Naive thymus-derived CD8-positive, alpha-beta T cell (primary cell): Measurements from ENCODE around the gene CCIN. TPM values are rescaled to one million over a fixed set of nuclear protein-coding genes. Genes with fewer than 3 reads are reported as not detected.
"Not testable (repeated sequence)": the region's sequence is repeated elsewhere in the genome, so short reads cannot be mapped to it uniquely, and the experiment has no call there.

Experiments
- ATAC-seq, 2 donors: fragments of 150-1000 bp; cut with Tn5 transposase in 1 of 2; sonication (Bioruptor Pico), chemical (Tn5 transposase) in 1 of 2; 1 replicate in 1 of 2; 2 replicates in 1 of 2; pipeline ENCODE4 v1.10.0; 2021; ENCODE audit warnings: mild to moderate bottlenecking in 2 of 2, moderate library complexity in 2 of 2
- POLR2A ChIA-PET: fragments of 350-600 bp; sonication (Branson Sonifier 250); formaldehyde crosslinking; loops from one replicate; lab custom pipeline; 2021; ENCODE audit warnings: antibody characterized with exemption; lab: Charles Lee
- DNase-seq, 10 donors: peaks; one replicate each; pipeline versions ENCODE4 v3.0.0 to v3.0.0-alpha.2; 2020 to 2022
- H3K27ac Mint-ChIP-seq, 10 donors: one replicate each; pipeline ENCODE4 v1.8.0; 2020 to 2022; ENCODE audit warnings: mild to moderate bottlenecking in 10 of 10, mixed read lengths in 10 of 10, moderate library complexity in 4 of 10, inconsistent platforms in 1 of 10
- H3K27me3 Mint-ChIP-seq, 5 donors: one replicate each; pipeline ENCODE4 v1.8.0; 2021 to 2022; ENCODE audit warnings: mixed read lengths in 5 of 5
- H3K36me3 Mint-ChIP-seq, 3 donors: one replicate each; pipeline ENCODE4 v1.8.0; 2020 to 2022; ENCODE audit warnings: mixed read lengths in 3 of 3, mild to moderate bottlenecking in 2 of 3, inconsistent platforms in 1 of 3
- H3K4me1 Mint-ChIP-seq, 4 donors: one replicate each; pipeline ENCODE4 v1.8.0; 2021 to 2022; ENCODE audit warnings: mixed read lengths in 4 of 4
- H3K4me3 Mint-ChIP-seq, 10 donors: one replicate each; pipeline ENCODE4 v1.8.0; 2020 to 2022; ENCODE audit warnings: mild to moderate bottlenecking in 10 of 10, mixed read lengths in 10 of 10, moderate library complexity in 6 of 10, inconsistent platforms in 1 of 10
- H3K9me3 Mint-ChIP-seq, 9 donors: one replicate each; pipeline ENCODE4 v1.8.0; 2020 to 2022; ENCODE audit warnings: mixed read lengths in 9 of 9, mild to moderate bottlenecking in 3 of 9, inconsistent platforms in 1 of 9, moderate library complexity in 1 of 9
- polyA plus RNA-seq, 3 donors: library from polyadenylated mRNA; unstranded; fragments of 300-500 nt; fragmentation: Illumina TruSeq; gene quantifications; one replicate each; pipeline ENCODE4 v1.2.3, GENCODE V29; 2021
- total RNA-seq, 8 experiments: library from RNA in 2 of 8; stranded (reverse) in 2 of 8; gene quantifications; one replicate each; pipeline ENCODE4 v1.2.3 and lab custom pipeline; 2021 to 2026

CCIN gene
- total and polyA plus RNA-seq, 5 experiments from 2014 or later, result 0.09 to 0.19 TPM; not detected in 3

DNA sequence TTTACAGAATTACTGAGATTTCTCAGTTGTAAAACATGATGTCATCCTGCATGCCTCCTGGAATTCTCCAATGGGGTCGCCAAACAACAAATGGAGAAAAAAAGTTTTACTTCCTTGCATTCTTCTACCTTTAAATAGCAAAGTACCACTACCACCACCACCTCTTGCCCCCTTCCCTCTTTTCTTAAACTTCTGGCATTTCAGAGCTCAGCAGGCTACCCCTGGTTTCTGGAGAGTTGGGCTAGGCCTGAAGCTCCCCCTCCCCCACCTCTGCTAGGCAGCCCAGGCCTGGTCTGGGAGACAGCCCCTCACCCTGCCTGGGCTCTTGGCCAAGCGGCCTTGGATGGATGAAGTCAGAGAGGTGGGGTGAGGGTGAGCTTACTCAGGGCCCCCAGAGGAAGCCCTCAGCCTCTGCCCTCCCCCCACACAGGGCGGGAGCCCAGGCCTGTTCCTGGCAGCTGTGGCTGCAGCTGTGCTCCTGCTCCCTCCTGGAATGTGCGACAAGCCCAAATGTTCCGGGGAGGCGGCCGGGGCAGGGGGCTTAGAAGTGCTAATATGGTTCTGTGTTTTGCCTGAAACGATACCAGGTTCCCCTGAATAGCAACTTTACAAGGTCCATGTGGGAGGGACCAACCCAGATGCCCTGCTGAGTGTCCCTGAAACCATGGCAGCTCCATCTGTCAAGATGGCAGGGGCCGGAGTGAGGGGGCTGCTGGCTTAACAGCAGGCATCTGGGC is 6.0 kb upstream of the CCIN start:
- peaks cover 11 to 30% (median 16%) of the 10 kb centered on the region in 4 donors for H3K4me1 Mint-ChIP-seq
- no peak for ATAC-seq
- no peaks in the 10 kb centered on the region for H3K9me3 Mint-ChIP-seq
- no peak for DNase-seq
- H3K36me3 Mint-ChIP-seq, result peaks cover 0 to 15% (median 11%) of the 10 kb centered on the region in 3 donors
- H3K27me3 Mint-ChIP-seq, result no peaks in the 10 kb centered on the region
- POLR2A ChIA-PET, result interaction anchor here (0.6 to 2.5 kb wide), 4 partner anchors 11 to 904 kb away, joined by 3 to 9 read pairs (median 6); partner anchors contain the start of gene GLIPR2
- no peak overlapping the region for H3K4me3 Mint-ChIP-seq
- H3K27ac Mint-ChIP-seq, result peak overlapping the region in 3 of 10 donors; percentile 5 to 31 (median 12)

- Mint-ChIP-seq H3K27ac (peak overlapping the region in 6 of 10 donors; percentile 5 to 46 (median 26)), H3K27me3 (no peaks in the 10 kb centered on the region), H3K36me3 (peaks cover 0 to 11% (median 7%) of the 10 kb centered on the region in 3 donors), H3K4me1 (peaks cover 11 to 27% (median 13%) of the 10 kb centered on the region in 4 donors), H3K9me3 (no peaks in the 10 kb centered on the region), H3K4me3 (no peak overlapping the region)
- POLR2A ChIA-PET, result interaction anchor here (0.6 to 3.3 kb wide), 5 partner anchors 12 to 27 kb away, joined by 3 to 19 read pairs (median 7); partner anchors contain the start of gene GLIPR2
- ATAC-seq, result no peak
- no peak for DNase-seq
Observed at GRCh38 chr9:36163786-36164170, 5.4 kb upstream of the CCIN start.

DNA sequence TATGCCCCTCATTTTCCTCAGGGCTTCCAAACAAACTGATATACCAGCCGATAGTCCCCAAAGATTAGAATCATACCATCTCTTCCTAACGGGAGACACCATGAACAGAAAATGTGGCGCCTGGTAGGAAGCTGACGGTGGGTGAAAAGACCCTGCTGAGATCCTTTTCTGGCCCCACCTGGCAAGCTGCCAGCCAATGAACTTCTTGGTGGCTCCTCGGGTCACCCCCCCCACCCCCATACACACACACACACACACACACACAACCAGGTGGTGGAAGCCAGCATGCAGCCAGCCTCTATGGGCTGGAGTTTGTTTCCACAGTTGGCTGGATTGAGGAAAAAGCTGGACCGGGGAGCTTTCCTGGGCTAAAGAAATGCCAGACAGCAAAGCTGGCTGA is 4.8 kb upstream of the CCIN start:
- Mint-ChIP-seq H3K9me3 (no peaks in the 10 kb centered on the region), H3K4me3 (no peak overlapping the region), H3K27ac (peak overlapping the region in 6 of 10 donors; percentile 19 to 70 (median 58)), H3K36me3 (peaks cover 0 to 11% (median 7%) of the 10 kb centered on the region in 3 donors), H3K4me1 (peaks cover 10 to 27% (median 11%) of the 10 kb centered on the region in 4 donors), H3K27me3 (no peaks in the 10 kb centered on the region)
- POLR2A ChIA-PET, result interaction anchor here (1.0 to 3.3 kb wide), 5 partner anchors 10 to 28 kb away, joined by 3 to 19 read pairs (median 7); partner anchors contain the start of gene GLIPR2
- DNase-seq, result no peak
- no peak for ATAC-seq

DNA sequence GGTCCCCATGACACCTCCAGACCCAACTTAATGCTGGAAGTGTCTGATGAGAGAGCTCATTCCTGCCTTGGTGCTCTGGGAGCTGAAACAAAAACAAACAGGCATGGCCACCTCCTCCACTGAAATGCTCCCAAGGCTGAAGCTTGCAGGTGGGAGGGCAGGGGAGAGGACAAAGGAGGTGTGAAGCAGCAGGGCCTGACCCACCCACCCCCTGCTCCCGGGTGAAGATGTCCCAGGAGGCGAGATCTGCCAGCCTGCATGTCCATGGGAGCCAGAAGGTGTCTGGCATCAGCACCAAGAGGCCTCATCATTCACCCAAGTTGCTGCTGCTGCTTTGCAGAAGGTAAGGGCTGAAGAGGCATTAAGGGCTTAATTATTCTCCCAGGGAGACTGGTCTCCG is 4.2 kb upstream of the CCIN start:
- DNase-seq (no peak), ATAC-seq (no peak)
- POLR2A ChIA-PET, result interaction anchor here (0.7 to 3.3 kb wide), 5 partner anchors 10 to 28 kb away, joined by 3 to 19 read pairs (median 6); partner anchors contain the start of gene GLIPR2
- H3K4me3 Mint-ChIP-seq, result peak overlapping the region in 6 of 10 donors; percentile 22 to 50 (median 40)
- peaks cover 0 to 11% (median 7%) of the 10 kb centered on the region in 3 donors for H3K36me3 Mint-ChIP-seq
- H3K4me1 Mint-ChIP-seq, result peaks cover 9 to 27% (median 11%) of the 10 kb centered on the region in 4 donors
- H3K9me3 Mint-ChIP-seq, result no peaks in the 10 kb centered on the region
- peak overlapping the region in 6 of 10 donors; percentile 19 to 70 (median 65) for H3K27ac Mint-ChIP-seq
- H3K27me3 Mint-ChIP-seq, result no peaks in the 10 kb centered on the region

GRCh38 chr9:36165826-36166167 is 3.4 kb upstream of the CCIN start:
- POLR2A ChIA-PET, result interaction anchor here (0.6 to 3.3 kb wide), 6 partner anchors 15 to 1097 kb away, joined by 3 to 19 read pairs (median 6); no protein-coding TSS in a partner anchor
- Mint-ChIP-seq H3K27me3 (no peaks in the 10 kb centered on the region), H3K9me3 (no peaks in the 10 kb centered on the region), H3K4me3 (peak overlapping the region in 8 of 10 donors; percentile 6 to 66 (median 30)), H3K27ac (peak overlapping the region in 1 of 10 donors; percentile 19), H3K36me3 (peaks cover 0 to 7% (median 4%) of the 10 kb centered on the region in 3 donors), H3K4me1 (peaks cover 9 to 27% (median 11%) of the 10 kb centered on the region in 4 donors)
- no peak for DNase-seq
- no peak for ATAC-seq

GRCh38 chr9:36166168-36166927 is 2.8 kb upstream of the CCIN start:
- Mint-ChIP-seq H3K27ac (peak overlapping the region in 6 of 10 donors; percentile 40 to 89 (median 71)), H3K4me3 (peak overlapping the region; percentile 44 to 83 (median 66)), H3K27me3 (no peaks in the 10 kb centered on the region), H3K9me3 (no peaks in the 10 kb centered on the region), H3K36me3 (peaks cover 0 to 7% (median 0%) of the 10 kb centered on the region in 3 donors), H3K4me1 (peaks cover 4 to 22% (median 10%) of the 10 kb centered on the region in 4 donors)
- ATAC-seq (peak; percentile 97 to 99), DNase-seq (peak; percentile 59 to 87 (median 78))
- POLR2A ChIA-PET, result interaction anchor here (0.5 to 3.3 kb wide), 11 partner anchors 15 to 1097 kb away, joined by 3 to 19 read pairs (median 4); partner anchors contain the start of gene GLIPR2

DNA sequence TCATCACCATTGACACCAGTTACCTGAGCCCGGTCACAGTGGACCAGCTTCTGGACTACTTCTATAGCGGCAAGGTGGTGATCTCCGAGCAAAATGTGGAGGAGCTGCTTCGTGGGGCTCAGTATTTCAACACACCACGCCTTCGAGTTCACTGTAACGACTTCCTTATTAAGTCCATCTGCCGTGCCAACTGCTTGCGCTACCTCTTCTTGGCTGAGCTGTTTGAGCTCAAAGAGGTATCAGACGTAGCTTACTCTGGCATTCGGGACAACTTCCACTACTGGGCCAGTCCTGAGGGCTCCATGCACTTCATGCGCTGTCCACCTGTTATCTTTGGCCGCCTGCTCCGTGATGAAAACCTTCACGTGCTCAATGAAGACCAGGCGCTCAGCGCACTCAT is 520 bp downstream of the CCIN start:
- peaks cover 0 to 4% (median 0%) of the 10 kb centered on the region in 5 donors for H3K27me3 Mint-ChIP-seq

DNA sequence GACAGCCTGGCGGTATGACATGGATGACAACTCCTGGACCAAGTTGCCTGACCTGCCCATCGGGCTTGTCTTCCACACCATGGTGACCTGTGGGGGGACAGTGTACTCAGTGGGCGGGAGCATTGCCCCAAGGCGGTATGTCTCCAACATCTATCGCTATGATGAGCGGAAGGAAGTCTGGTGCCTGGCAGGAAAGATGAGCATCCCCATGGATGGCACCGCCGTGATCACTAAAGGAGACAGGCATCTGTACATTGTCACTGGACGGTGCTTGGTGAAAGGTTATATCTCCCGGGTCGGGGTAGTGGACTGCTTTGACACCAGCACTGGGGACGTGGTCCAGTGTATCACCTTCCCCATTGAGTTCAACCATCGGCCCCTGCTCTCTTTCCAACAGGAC is 1.3 kb downstream of the CCIN start:
- peaks cover 0 to 4% (median 1%) of the 10 kb centered on the region in 5 donors for H3K27me3 Mint-ChIP-seq
- no peak overlapping the region for H3K4me3 Mint-ChIP-seq
- ATAC-seq (no peak), DNase-seq (no peak)
- no peaks in the 10 kb centered on the region for H3K36me3 Mint-ChIP-seq
- peaks cover 0 to 11% (median 8%) of the 10 kb centered on the region in 4 donors for H3K4me1 Mint-ChIP-seq
- peak overlapping the region in 1 of 10 donors; percentile 28 for H3K27ac Mint-ChIP-seq
- POLR2A ChIA-PET, result no interaction called here
- H3K9me3 Mint-ChIP-seq, result no peaks in the 10 kb centered on the region

More for the DNA sequence above, 520 bp downstream of the CCIN start:
- POLR2A ChIA-PET, result interaction anchor here (1.1 kb wide), 1 partner anchor 65 kb away, joined by 4 read pairs; no protein-coding TSS in a partner anchor
- Mint-ChIP-seq H3K4me1 (peaks cover 0 to 14% (median 9%) of the 10 kb centered on the region in 4 donors), H3K4me3 (no peak overlapping the region), H3K27ac (no peak overlapping the region), H3K36me3 (no peaks in the 10 kb centered on the region), H3K9me3 (no peaks in the 10 kb centered on the region)
- DNase-seq (no peak), ATAC-seq (no peak)

GRCh38 chr9:36173861-36174260 is 4.7 kb downstream of the CCIN start:
- Mint-ChIP-seq H3K4me3 (no peak overlapping the region), H3K9me3 (no peaks in the 10 kb centered on the region), H3K27me3 (peaks cover 0 to 9% (median 2%) of the 10 kb centered on the region in 5 donors), H3K36me3 (no peaks in the 10 kb centered on the region), H3K27ac (no peak overlapping the region), H3K4me1 (peaks cover 0 to 2% (median under 1%) of the 10 kb centered on the region in 4 donors)
- no peak for DNase-seq
- POLR2A ChIA-PET, result no interaction called here
- ATAC-seq, result no peak

DNA sequence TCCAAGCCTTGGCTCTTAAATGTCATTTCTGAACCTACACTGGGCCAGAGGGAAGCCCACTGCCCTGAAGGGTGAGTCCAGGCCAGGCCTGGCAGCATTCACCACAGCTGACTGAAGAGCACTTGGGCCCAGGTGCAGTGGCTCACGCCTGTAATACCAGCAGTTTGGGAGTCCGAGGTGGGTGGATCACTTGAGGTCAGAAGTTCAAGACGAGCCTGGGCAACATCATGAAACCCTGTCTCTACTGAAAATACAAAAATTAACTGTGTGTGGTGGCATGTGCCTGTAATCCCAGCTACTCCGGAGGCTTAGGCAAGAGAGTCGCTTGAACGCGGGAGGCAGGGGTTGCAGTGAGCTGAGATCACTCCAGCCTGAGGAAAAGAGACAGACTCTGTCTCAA is 5.1 kb downstream of the CCIN start:
- ATAC-seq (no peak), DNase-seq (no peak)
- no peak overlapping the region for H3K4me3 Mint-ChIP-seq
- no peaks in the 10 kb centered on the region for H3K36me3 Mint-ChIP-seq
- peaks cover 0 to 2% (median under 1%) of the 10 kb centered on the region in 4 donors for H3K4me1 Mint-ChIP-seq
- no peak overlapping the region for H3K27ac Mint-ChIP-seq
- H3K9me3 Mint-ChIP-seq, result no peaks in the 10 kb centered on the region
- peaks cover 0 to 9% (median 2%) of the 10 kb centered on the region in 5 donors for H3K27me3 Mint-ChIP-seq
- POLR2A ChIA-PET, result no interaction called here

DNA sequence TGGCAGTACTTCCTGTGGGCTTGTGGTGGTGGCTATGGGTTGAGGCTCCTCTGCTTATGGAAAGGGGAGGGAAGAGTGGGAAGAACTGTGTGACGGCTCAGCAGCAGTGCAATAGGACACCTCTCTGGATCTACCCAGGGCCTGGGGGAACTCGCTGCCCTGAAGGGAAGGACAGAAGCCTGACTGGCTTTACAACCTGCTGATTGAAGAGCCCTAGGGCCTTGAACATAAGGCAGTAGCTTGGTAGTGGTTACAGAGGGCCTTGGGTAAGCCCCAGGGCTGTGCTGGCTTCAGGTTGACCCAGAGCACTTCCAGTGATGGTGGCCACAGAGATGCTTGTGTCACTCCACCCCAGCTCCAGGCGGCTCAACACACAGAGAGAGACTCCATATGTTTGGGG is 5.5 kb downstream of the CCIN start:
- no peak overlapping the region for H3K4me3 Mint-ChIP-seq
- no peak for DNase-seq
- no peak for ATAC-seq
- H3K27ac Mint-ChIP-seq, result peak overlapping the region in 1 of 10 donors; percentile 18
- peaks cover 0 to 1% (median 0%) of the 10 kb centered on the region in 9 donors for H3K9me3 Mint-ChIP-seq
- peaks cover 0 to 2% (median under 1%) of the 10 kb centered on the region in 4 donors for H3K4me1 Mint-ChIP-seq
- POLR2A ChIA-PET, result no interaction called here
- H3K36me3 Mint-ChIP-seq, result no peaks in the 10 kb centered on the region
- H3K27me3 Mint-ChIP-seq, result peaks cover 0 to 9% (median 2%) of the 10 kb centered on the region in 5 donors

- not testable (repeated sequence) for H3K36me3 Mint-ChIP-seq, H3K4me3 Mint-ChIP-seq
Observed at GRCh38 chr9:36175209-36175608, 6.0 kb downstream of the CCIN start.

More at GRCh38 chr9:36175209-36175608, 6.0 kb downstream of the CCIN start:
- H3K27ac Mint-ChIP-seq, result peak overlapping the region in 1 of 10 donors; percentile 15
- H3K4me1 Mint-ChIP-seq, H3K9me3 Mint-ChIP-seq, POLR2A ChIA-PET, H3K27me3 Mint-ChIP-seq, DNase-seq, ATAC-seq: not testable (repeated sequence)
